Aorta (tissue), 5 donors: ENCODE data around the gene NAA30. TPM values are rescaled to one million over a fixed set of nuclear protein-coding genes. Genes with fewer than 3 reads are reported as not detected.
"Not testable (repeated sequence)": the region's sequence is repeated elsewhere in the genome, so short reads cannot be mapped to it uniquely, and the experiment has no call there.

Experiments
- ATAC-seq: fragments of 200-7000 bp; cut with Tn5 transposase; one replicate; pipeline ENCODE4 v1.9.1; 2022; ENCODE audit warnings: moderate library complexity; ENCODE audit not compliant: low FRiP score
- DNase-seq, 2 donors: peaks; one replicate each; pipeline ENCODE4 v3.0.0-alpha.2; 2020
- H3K27ac ChIP-seq, 2 donors: one replicate each; pipeline ENCODE4 v1.5.1; 2013; ENCODE audit warnings: low read length in 2 of 2, mild to moderate bottlenecking in 2 of 2, moderate library complexity in 2 of 2, control low read depth in 1 of 2, inconsistent platforms in 1 of 2, low read depth in 1 of 2
- H3K27me3 ChIP-seq, 2 donors: one replicate each; pipeline ENCODE4 v1.6.1; 2013; ENCODE audit warnings: control low read depth in 1 of 2, low read length in 1 of 2, mild to moderate bottlenecking in 1 of 2, moderate library complexity in 1 of 2; ENCODE audit not compliant: insufficient read depth in 2 of 2, control insufficient read depth in 1 of 2
- H3K36me3 ChIP-seq, 2 donors: one replicate each; pipeline ENCODE4 v1.6.1; 2013; ENCODE audit warnings: control low read depth in 1 of 2, low read length in 1 of 2, mild to moderate bottlenecking in 1 of 2; ENCODE audit not compliant: insufficient read depth in 2 of 2, control insufficient read depth in 1 of 2
- H3K4me1 ChIP-seq, 2 donors: one replicate each; pipeline ENCODE4 v1.6.1; 2013; ENCODE audit warnings: low read length in 2 of 2, control low read depth in 1 of 2, mild to moderate bottlenecking in 1 of 2, moderate library complexity in 1 of 2; ENCODE audit not compliant: insufficient read depth in 2 of 2, control insufficient read depth in 1 of 2
- H3K4me3 ChIP-seq, 2 donors: one replicate each; pipeline ENCODE4 v1.5.1; 2013; ENCODE audit warnings: low read length in 2 of 2, control low read depth in 1 of 2, mild to moderate bottlenecking in 1 of 2
- H3K9me3 ChIP-seq: one replicate; pipeline ENCODE4 v1.6.1; 2013; ENCODE audit warnings: mild to moderate bottlenecking, low read length; ENCODE audit not compliant: control insufficient read depth
- WGBS, 2 donors: extraction: QIAGEN DNeasy Blood & Tissue Kit; methylation state at CpG; one replicate each; pipeline ENCODE4 v1.1.7; 2013; 5-methylcytosine and 5-hydroxymethylcytosine counted together
- intact Hi-C, 2 donors: fragments of 100-400 bp; cut with DNase I; formaldehyde crosslinking; loops; one replicate each; pipeline versions ENCODE4 v1.14.2 to v1.15.0; 2022
- long read RNA-seq, 2 donors: library from polyadenylated mRNA; unstranded; transcript quantifications; one replicate each; pipeline ENCODE4 v2.0.0, GENCODE V29; 2020 to 2021
- polyA plus RNA-seq, 2 donors: library from polyadenylated mRNA; stranded (reverse); fragments of 200-250 nt; gene quantifications; one replicate each; pipeline ENCODE4 v1.2.3, GENCODE V29; 2013
- total RNA-seq, 2 donors: library from RNA; stranded (reverse); fragmentation: NEBNext Ultra II Directional; extraction: Animal tissue kit (Norgen Biotek cat#: 25700); gene quantifications; one replicate each; pipeline ENCODE4 v1.2.1, GENCODE V29; 2021
- donor health status: healthy with polysubstance abuse.
- donor health status: Bipolar disorder and iron deficiency.
- donor health status: DM: no; HTN: no; CAD: no.
- donor health status: DM: no; HTN: no; CAD: no.
- donor health status: DM: yes; HTN: yes; CAD: no.

Gene NAA30
- total RNA-seq (10 to 100 TPM; 16.2 to 17.0 TPM), polyA plus RNA-seq (1 to 10 TPM; 7.9 to 9.5 TPM)
- long read RNA-seq, donor 1, partial matches to known transcripts = 0 of 4 reads
- long read RNA-seq, donor 1, other reads (novel, unspliced or antisense) = 4 of 4 reads
- long read RNA-seq, donor 2, full-length matches to known transcripts = 12 of 22 reads
- long read RNA-seq, donor 2, partial matches to known transcripts = 6 of 22 reads
- long read RNA-seq, donor 2, other reads (novel, unspliced or antisense) = 4 of 22 reads

DNA sequence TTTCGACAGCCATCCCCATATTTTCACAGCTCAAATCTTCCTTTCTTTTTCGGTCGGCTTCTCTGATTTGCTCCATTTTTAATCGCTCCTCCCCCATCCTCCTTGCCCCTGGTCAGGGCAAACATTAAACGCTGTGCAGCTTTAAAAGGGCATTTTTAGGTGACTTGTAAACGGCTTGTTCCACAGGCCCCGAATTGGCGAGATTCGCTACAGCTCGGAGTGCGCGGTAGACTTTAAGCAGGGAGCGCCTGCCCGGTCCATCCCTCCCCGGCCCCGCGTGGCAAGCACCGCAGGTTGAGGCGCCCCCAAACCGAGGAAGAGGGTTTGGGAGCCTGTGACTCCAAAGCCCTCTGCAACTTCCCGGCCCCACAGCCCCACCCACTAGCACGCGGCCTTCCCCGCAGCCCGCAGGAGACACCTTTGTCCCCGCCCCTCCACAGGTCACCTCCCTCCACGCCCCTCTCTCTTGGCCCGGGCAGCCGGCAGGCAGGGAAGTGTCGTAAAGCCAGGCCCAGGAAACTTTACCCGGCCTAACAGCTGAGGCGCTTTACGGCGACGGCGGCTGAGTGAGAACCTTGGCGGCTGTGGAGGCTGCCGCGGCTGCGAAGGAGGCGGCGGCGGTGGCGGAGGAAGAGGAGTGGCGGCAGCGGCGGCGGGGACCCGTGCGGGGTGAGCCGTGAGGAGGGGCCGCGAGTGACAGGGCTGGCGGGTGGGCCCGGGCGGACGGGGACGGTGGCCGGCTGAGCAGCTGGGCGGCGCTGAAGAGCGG lies at the start of gene NAA30:
TSS of gene NAA30 (plus strand) at position 550 of the 769 bp plus-strand sequence. CDS start 372 bp downstream, outside the sequence.
- Histone ChIP-seq H3K27me3 (no peaks in the 10 kb centered on the region), H3K36me3 (no peaks in the 10 kb centered on the region), H3K9me3 (no peaks in the 10 kb centered on the region), H3K4me3 (peak within 1 kb of the TSS; percentile 72 to 88), H3K4me1 (peaks cover 3 to 4% of the 10 kb centered on the region in 2 donors), H3K27ac (peak within 1 kb of the TSS; percentile 45 to 46)
- WGBS, 2 donors = 0 to 1% methylated on average over 43 to 62 of the region's 62 CpGs
- intact Hi-C loops = loop anchor here in 1 of 2 donors (10.0 kb wide), 1 partner anchor 125 kb away; the partner anchor contains the start of genes AP5M1 and EXOC5
- ATAC-seq (peak; percentile 98), DNase-seq (peak; percentile 96)

- H3K27ac ChIP-seq, ATAC-seq, intact Hi-C loops, H3K27me3 ChIP-seq, H3K4me1 ChIP-seq, H3K36me3 ChIP-seq, H3K9me3 ChIP-seq, H3K4me3 ChIP-seq, DNase-seq: not testable (repeated sequence)
- WGBS, 2 donors = 68 to 71% methylated on average over 31 to 34 of the region's 34 CpGs
These were observed 46.7 kb upstream of the NAA30 start for GRCh38 chr14:57343545-57344297.

- ATAC-seq = no peak
- no peaks in the 10 kb centered on the region for H3K4me1 ChIP-seq
- no peaks in the 10 kb centered on the region for H3K36me3 ChIP-seq
- H3K27ac ChIP-seq = no peak overlapping the region
- no peaks in the 10 kb centered on the region for H3K27me3 ChIP-seq
- no peak overlapping the region for H3K4me3 ChIP-seq
- WGBS, 2 donors = 77 to 79% methylated on average over 9 of the region's 9 CpGs
- peaks cover 3% of the 10 kb centered on the region for H3K9me3 ChIP-seq
- DNase-seq = no peak
- intact Hi-C loops = no loop called here
These were observed 45.3 kb upstream of the NAA30 start for GRCh38 chr14:57345106-57345505.

GRCh38 chr14:57346741-57347140 lies 43.6 kb upstream of the NAA30 start:
- no peak overlapping the region for H3K27ac ChIP-seq
- no peak overlapping the region for H3K4me3 ChIP-seq
- no peaks in the 10 kb centered on the region for H3K36me3 ChIP-seq
- no peaks in the 10 kb centered on the region for H3K4me1 ChIP-seq
- DNase-seq (no peak), ATAC-seq (no peak)
- 51 to 53% methylated on average over 2 of the region's 2 CpGs for WGBS, 2 donors
- H3K27me3 ChIP-seq = no peaks in the 10 kb centered on the region
- H3K9me3 ChIP-seq = peaks cover 3% of the 10 kb centered on the region
- intact Hi-C loops = no loop called here

- ATAC-seq = no peak
- Histone ChIP-seq H3K4me1 (no peaks in the 10 kb centered on the region), H3K36me3 (no peaks in the 10 kb centered on the region), H3K4me3 (no peak overlapping the region), H3K9me3 (no peaks in the 10 kb centered on the region), H3K27me3 (no peaks in the 10 kb centered on the region), H3K27ac (no peak overlapping the region)
- intact Hi-C loops = no loop called here
- WGBS, 2 donors = 47 to 48% methylated on average over 9 of the region's 9 CpGs
- no peak for DNase-seq
These were observed 37.8 kb upstream of the NAA30 start for GRCh38 chr14:57352396-57353170.

DNA sequence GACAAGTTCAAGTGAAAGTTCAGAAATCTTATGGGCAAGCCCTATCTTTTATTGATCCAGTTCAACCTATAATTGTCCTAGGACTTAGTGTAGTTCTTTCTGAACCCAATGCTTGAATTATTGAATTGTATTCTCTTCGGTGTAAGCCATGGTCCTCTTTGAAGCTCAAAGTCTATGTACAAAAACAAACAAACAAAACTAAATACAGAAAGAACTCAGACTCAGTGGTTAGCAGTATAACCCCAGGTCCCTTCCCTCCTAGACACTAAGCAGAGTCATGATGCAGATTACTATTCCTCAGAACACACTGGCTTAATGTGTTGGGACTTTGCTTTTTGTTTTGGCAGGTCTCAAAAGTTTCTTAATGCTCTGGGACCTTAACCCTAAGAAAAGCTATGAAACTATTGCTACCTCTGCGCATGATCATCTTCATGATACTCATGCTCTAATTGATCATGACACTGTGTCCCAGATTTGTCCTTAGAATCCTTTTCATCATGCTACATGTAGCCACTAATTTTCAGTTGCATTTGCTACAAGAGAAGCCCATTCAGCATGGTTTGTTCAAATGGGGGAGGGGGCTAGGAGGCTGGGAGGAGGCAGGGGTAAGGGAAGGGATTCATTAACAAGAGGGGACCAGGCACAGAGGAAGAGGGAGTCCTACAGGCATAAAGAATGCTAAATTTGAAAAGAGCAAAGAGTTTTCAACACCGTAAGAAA lies 35.1 kb upstream of the NAA30 start:
- Histone ChIP-seq H3K4me1 (no peaks in the 10 kb centered on the region), H3K9me3 (no peaks in the 10 kb centered on the region), H3K4me3 (no peak overlapping the region), H3K27ac (no peak overlapping the region), H3K27me3 (no peaks in the 10 kb centered on the region), H3K36me3 (no peaks in the 10 kb centered on the region)
- ATAC-seq (no peak), DNase-seq (no peak)
- intact Hi-C loops = no loop called here
- WGBS, 2 donors = 59 to 60% methylated on average over 3 of the region's 3 CpGs

DNA sequence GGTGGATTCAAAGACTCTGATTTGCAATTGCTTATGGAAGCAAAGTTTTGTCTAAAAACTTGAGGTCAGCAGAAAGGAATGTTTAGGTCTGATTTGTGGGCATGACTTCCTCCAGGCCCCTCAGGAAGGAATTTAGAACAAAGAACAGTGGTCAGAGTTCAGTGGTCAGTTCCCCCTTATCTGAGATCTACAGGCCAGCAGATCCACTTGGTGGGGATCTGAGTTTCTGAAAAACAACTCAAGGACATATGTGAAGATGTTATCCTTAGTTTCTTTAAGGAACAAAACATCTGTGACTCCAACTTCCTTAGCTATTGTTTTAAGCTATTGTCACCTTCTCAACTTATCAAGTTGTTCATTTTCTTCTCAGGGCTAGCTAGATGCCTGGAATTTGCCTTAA lies 28.0 kb upstream of the NAA30 start:
- ATAC-seq (no peak), DNase-seq (no peak)
- H3K4me3 ChIP-seq = no peak overlapping the region
- H3K27ac ChIP-seq = no peak overlapping the region
- no peaks in the 10 kb centered on the region for H3K4me1 ChIP-seq
- H3K9me3 ChIP-seq = no peaks in the 10 kb centered on the region
- H3K27me3 ChIP-seq = no peaks in the 10 kb centered on the region
- intact Hi-C loops = no loop called here
- no peaks in the 10 kb centered on the region for H3K36me3 ChIP-seq
